Non-pigmented ciliary epithelial cell (primary cell): ENCODE data around the gene FOXP2.
"Not testable (repeated sequence)": the region's sequence is repeated elsewhere in the genome, so short reads cannot be mapped to it uniquely, and the experiment has no call there.

ENCODE experiments used
- DNase-seq: peaks from one replicate; pipeline ENCODE4 v3.0.0-alpha.2; 2010; ENCODE audit warnings: low read depth

The FOXP2 gene

DNA sequence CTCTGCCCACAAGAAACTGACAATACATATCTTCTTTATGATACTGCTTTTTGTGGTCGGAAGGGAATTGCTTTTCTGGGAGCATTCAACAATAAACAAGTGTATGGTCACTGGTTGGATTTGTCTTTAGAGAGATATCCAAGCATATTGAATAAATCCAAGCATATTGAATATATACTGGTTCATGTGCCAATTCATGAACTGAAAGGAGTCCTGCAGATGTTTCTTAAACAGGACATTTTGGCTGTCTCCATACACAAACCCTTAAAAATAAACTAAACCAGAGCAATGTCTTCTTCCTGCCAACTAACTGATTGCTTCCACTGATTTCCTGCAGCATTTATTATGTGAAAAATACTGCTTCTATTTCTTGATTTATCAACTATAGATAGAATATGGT lies 173.9 kb downstream of the FOXP2 start:
- DNase-seq, result no peak

GRCh38 chr7:114589436-114589835 lies 174.8 kb downstream of the FOXP2 start:
- no peak for DNase-seq

DNA sequence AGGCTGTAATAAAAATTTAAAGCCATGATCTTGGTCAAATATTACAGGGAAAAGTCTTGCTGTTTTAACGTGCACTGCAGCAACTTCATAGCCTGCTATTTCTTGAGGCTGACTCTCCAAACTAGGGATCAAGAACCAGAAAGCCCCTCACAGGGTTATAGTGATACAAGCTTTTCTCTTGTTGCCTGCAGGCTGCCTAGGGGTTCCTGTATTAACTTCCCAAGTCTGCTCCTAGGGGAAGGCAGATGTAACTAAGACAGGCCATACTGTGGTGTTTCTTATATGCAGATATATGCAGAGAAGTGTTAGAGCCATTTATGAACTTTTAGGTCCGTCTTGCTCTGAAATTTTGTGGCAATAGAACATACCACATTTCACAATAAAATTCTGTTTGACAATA lies 175.7 kb downstream of the FOXP2 start:
- no peak for DNase-seq

GRCh38 chr7:114598946-114599345 lies 184.3 kb downstream of the FOXP2 start:
- DNase-seq, result no peak

DNA sequence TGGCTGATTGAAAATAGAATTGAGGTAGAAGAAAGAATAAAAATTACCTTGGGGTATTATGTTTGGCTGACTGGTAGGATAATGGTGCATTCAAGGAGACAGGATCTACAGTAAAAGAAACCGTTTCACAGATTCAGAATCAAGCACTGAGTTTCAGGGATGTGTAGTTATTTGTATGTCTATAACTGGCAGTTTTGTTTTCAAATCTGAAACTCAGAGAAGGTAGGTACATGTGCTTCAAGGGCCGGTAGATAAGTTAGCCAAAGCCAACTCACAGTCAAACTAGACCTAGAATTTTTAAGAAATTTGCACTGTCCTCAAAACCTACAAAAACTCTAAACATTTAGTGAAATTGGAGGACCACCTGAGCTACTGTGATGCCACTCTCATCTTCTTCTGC lies 191.5 kb downstream of the FOXP2 start:
- no peak for DNase-seq

DNA sequence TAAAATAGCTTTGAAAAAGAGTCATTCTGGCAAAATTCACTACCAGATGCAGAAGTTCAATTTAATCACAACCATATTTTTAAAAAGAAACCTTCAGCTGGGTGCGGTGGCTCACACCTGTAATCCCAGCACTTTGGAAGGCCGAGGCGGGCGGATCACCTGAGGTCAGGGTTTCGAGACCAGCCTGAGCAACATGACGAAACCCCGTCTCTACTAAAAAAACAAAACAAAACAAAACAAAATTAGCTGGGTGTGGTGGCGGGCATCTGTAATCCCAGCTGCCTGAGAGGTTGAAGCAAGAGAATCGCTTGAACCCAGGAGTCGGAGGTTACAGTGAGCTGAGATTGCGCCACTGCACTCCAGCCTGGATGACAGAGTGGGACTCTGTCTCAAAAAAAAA lies 194.2 kb downstream of the FOXP2 start:
- not testable (repeated sequence) for DNase-seq

DNA sequence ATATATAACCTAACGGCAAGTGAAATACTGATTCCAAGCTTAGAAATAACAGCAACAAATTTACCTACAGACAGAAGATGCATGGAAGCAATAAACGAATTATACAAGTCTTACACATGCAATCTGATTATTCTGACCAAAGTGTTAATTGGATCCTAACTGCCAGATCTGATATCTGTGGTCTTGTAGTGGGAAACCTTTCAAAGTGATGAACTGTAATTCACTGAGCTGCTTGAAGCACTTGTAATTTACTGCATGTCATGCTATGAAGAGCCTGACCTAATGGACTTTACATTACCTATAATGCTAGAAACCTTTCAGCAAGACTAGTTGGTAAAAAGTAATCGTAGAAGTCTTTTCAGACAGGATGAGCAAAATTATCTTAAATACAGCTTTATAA lies 205.6 kb downstream of the FOXP2 start:
- DNase-seq, result no peak

GRCh38 chr7:114622221-114622620 lies 207.6 kb downstream of the FOXP2 start:
- no peak for DNase-seq

DNA sequence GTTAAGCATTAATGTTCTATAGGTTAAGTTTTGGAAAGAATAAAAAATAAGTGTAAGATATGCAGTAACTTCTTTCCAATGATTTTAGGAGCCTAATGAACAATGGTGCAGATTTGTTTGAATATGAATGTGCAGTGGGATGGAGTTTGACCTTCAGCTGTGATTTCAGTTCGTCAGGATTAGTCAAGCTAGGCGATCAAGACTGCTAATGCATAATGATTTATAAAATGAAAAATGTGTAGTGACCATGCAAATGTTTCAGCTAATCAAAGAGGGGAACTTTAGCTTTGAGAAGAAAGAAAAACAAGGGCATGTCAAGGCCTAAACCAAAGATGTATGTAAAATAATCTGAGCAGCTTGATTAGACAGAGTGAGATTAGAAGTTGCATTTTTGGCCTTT lies 208.5 kb downstream of the FOXP2 start:
- no peak for DNase-seq

GRCh38 chr7:114627231-114627630 lies 212.6 kb downstream of the FOXP2 start:
- no peak for DNase-seq

- no peak for DNase-seq
Observed at GRCh38 chr7:114628362-114628761, 213.7 kb downstream of the FOXP2 start.

GRCh38 chr7:114629762-114630161 lies 215.1 kb downstream of the FOXP2 start:
- DNase-seq, result no peak

- no peak for DNase-seq
Observed at GRCh38 chr7:114630201-114630990, 215.8 kb downstream of the FOXP2 start.

- DNase-seq, result no peak
Observed at GRCh38 chr7:114631249-114631822, 216.7 kb downstream of the FOXP2 start.

DNA sequence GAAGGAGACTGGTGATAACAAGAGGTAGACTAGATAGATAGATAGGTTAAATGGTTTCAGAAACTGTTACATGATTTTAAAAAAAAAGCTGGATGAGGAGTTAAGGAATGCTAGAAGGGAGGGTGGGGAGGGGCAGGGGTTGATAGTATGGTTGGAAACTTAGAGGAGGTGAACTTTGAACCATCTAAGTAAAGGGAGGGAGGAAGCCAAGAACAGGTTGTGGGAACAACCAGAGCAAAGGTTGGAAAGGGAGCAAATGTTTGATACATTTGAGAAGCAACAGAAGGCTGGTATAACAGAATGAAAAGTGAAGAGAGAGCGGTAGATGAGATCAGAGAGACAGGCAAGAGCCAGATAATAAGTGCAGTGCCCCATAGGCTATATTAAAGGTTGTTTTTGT lies 224.8 kb downstream of the FOXP2 start:
- DNase-seq, result no peak

- DNase-seq, result no peak
Observed at GRCh38 chr7:114644455-114644854, 229.8 kb downstream of the FOXP2 start.

DNA sequence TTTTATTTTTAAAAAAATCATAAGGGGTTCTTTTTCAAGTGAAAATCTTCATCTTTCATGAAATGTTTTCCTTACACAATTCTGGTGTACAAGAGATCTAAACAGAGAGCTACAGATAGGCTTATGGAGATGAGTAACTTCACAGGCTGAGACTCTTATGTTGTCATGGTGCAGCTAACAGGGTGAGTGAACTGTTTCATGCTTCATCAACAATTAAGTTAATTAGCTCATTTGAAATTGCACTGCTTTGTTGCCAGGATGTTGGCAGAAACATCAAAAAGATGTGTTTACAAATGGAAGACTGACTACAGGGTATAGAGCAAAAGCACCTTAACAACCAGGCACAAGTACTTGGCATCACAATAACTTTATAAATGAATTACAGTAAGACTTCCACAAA lies 230.8 kb downstream of the FOXP2 start:
- no peak for DNase-seq

DNA sequence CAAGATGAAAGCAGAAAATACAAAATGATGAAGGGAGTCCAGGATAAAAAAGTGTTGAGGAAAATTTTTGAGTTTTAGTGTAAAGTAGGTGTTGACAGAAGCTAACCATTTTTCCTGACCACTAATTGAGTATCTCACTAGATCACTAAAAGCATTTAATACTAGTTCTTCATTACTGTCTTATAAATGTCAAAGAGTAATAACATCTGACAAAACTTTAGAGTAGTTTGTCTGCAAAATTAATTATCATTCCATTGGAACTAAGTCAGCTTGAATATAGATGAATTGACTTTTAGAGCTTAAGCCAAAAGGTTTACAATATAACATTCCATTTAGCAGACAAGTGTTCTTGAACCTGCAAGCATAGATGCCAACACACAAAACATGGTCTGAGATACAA lies 232.9 kb downstream of the FOXP2 start:
- DNase-seq, result no peak

- DNase-seq, result no peak
Observed at GRCh38 chr7:114648117-114648516, 233.5 kb downstream of the FOXP2 start.

GRCh38 chr7:114648680-114649079 lies 234.1 kb downstream of the FOXP2 start:
- DNase-seq, result no peak

DNA sequence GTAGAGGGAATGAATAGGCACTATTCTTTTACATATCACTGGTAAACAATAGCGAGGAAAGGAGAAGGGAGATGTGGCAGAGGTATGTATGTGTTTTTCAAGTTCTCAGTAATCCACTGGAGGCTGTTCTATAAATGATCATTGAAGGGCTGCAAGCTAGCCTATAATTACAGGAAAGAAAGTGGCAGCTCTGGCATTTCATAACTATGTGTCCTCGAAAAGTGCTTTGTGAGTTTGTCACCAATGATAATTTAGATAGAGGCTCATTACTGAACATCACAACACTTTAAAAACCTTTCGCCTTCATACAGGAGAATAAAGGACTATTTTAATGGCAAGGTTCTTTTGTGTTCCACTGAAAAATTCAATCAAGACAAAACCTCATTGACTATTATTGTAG lies 235.1 kb downstream of the FOXP2 start:
- DNase-seq, result no peak

DNA sequence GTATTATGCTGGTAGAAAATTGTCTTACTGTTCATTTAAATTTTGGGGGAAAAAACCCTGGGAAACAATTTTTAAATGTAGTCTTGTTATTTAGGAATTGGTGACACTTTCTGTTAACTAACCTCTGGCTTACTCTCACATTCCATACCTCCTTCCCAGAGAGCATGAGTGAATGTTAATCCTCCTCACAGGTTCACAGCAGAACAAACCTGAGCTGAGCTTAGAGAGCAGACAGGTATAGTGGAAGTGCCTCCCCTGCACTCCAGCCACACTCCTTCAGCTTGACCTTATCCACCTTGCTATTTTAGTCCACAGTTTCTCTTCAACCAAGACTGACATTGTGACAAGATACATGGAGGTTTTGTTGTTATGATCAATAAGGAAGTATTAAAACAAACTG lies 235.9 kb downstream of the FOXP2 start:
- DNase-seq, result no peak

GRCh38 chr7:114652041-114652440 lies 237.4 kb downstream of the FOXP2 start:
- DNase-seq, result no peak
